ENCODE results near the gene TMEM260. TPM values are rescaled to one million over a fixed set of nuclear protein-coding genes. Genes with fewer than 3 reads are reported as not detected.

The TMEM260 gene
- polyA plus RNA-seq, 3 donors = 7.5 to 8.8 (median 8.3) TPM

DNA sequence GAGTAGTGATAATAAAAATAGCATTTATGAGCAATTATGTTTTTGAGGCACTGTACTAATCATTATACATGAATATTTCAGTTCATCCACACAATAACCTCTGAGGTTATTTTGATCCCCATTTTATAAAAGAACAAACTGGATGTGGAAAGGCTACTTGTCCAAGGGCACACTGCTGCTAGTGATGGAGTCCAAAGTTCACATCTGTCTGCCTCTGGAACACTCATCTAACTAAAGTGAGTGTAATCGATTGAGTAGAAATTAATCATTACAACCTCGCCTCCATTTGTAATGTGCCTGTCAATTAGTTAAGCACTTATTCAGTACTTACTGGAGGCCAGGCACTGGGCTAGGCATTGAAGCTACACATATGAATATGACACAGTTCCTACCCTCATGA is 55.4 kb downstream of the TMEM260 start:
- no peak overlapping the region for H3K4me2 ChIP-seq (replicated peaks; ENCODE audit: extremely low read depth, low read length, poor library complexity, severe bottlenecking)
- no peaks in the 10 kb centered on the region for H4K20me1 ChIP-seq (ENCODE audit: insufficient read depth, low read length)
- H3K36me3 Mint-ChIP-seq = peaks cover 89 to 96% of the 10 kb centered on the region in 2 donors
- TF ChIP-seq CTCF (IDR thresholded peaks at IDR 0.05) = no peak
- no peak overlapping the region for H3K9ac ChIP-seq (ENCODE audit: insufficient read depth, low read length, poor library complexity, severe bottlenecking)
- H3K27ac Mint-ChIP-seq = no peak overlapping the region
- H3K4me1 Mint-ChIP-seq = no peaks in the 10 kb centered on the region
- DNase-seq = no peak
- no peak overlapping the region for H3K27ac ChIP-seq (ENCODE audit: low read depth in 1 of 2, low read length in 2 of 2)
- peaks cover 89 to 100% of the 10 kb centered on the region in 2 donors for H3K36me3 ChIP-seq (replicated peaks in 1 of 2; ENCODE audit: control insufficient read depth in 1 of 2, insufficient read depth in 2 of 2, low read length in 2 of 2)
- no CpG with 5 or more reads among the region's 2 CpGs for WGBS (ENCODE audit: insufficient coverage)
- no peaks in the 10 kb centered on the region for H3K27me3 ChIP-seq (ENCODE audit: control insufficient read depth in 2 of 2, insufficient read depth in 2 of 2, low read length in 2 of 2)
- H3K4me1 ChIP-seq (ENCODE audit: control insufficient read depth in 1 of 2, insufficient read depth in 2 of 2, low read length in 2 of 2) = no peaks in the 10 kb centered on the region
- intact Hi-C loops (cut with micrococcal nuclease) = no loop called here
- no peak overlapping the region for H3K4me3 Mint-ChIP-seq
- no peaks in the 10 kb centered on the region for H3K79me2 ChIP-seq (ENCODE audit: insufficient read depth, low read length)
- H3K27me3 Mint-ChIP-seq (ENCODE audit: low read depth in 3 of 3) = peaks cover 0 to 2% (median 0%) of the 10 kb centered on the region in 3 donors
- no peak overlapping the region for H3K4me3 ChIP-seq (replicated peaks in 1 of 3; ENCODE audit: low read depth in 2 of 3, low read length in 3 of 3)
- H3K9me3 ChIP-seq (replicated peaks in 1 of 2; ENCODE audit: control insufficient read depth in 1 of 2, insufficient read depth in 1 of 2, low read length in 2 of 2) = peaks cover 3 to 28% of the 10 kb centered on the region in 2 donors
- H2AFZ ChIP-seq (ENCODE audit: insufficient read depth, low read depth, low read length, poor library complexity, severe bottlenecking) = no peak overlapping the region
- H3K9me3 Mint-ChIP-seq = peaks cover 15 to 29% (median 25%) of the 10 kb centered on the region in 7 donors

DNA sequence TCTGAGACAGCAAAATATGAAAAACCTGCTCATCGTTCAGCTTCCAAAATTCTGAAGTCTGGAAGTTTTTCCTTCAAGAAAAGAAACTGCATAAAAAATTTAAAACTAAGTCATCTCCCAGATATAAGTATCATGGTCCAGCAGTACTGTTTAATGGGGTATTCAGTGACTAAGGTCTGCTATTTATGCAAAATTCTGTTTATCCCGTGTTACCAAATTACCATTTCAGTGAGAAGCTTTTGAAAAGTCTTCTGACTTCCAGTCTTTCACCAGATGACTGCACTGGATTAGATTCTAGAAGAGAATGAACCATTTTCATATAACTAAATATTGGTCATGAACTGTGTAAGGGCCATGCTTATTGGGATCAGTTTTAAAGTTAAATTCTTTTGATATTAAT is 67.9 kb downstream of the TMEM260 start:
- peaks cover 11 to 37% of the 10 kb centered on the region in 2 donors for H3K36me3 ChIP-seq (replicated peaks in 1 of 2; ENCODE audit: control insufficient read depth in 1 of 2, insufficient read depth in 2 of 2, low read length in 2 of 2)
- H3K9me3 ChIP-seq (replicated peaks in 1 of 2; ENCODE audit: control insufficient read depth in 1 of 2, insufficient read depth in 1 of 2, low read length in 2 of 2) = no peaks in the 10 kb centered on the region
- intact Hi-C loops (cut with micrococcal nuclease) = no loop called here
- no peak overlapping the region for H3K9ac ChIP-seq (ENCODE audit: insufficient read depth, low read length, poor library complexity, severe bottlenecking)
- no peak overlapping the region for H3K4me2 ChIP-seq (replicated peaks; ENCODE audit: extremely low read depth, low read length, poor library complexity, severe bottlenecking)
- H3K27ac ChIP-seq (ENCODE audit: low read depth in 1 of 2, low read length in 2 of 2) = no peak overlapping the region
- Mint-ChIP-seq H3K36me3 (peaks cover 39 to 51% of the 10 kb centered on the region in 2 donors), H3K4me1 (no peaks in the 10 kb centered on the region), H3K27me3 (ENCODE audit: low read depth in 3 of 3) (no peaks in the 10 kb centered on the region), H3K4me3 (no peak overlapping the region), H3K27ac (no peak overlapping the region), H3K9me3 (peaks cover 0 to 4% (median 1%) of the 10 kb centered on the region in 7 donors)
- no peak for DNase-seq
- H2AFZ ChIP-seq (ENCODE audit: insufficient read depth, low read depth, low read length, poor library complexity, severe bottlenecking) = no peak overlapping the region
- H4K20me1 ChIP-seq (ENCODE audit: insufficient read depth, low read length) = no peaks in the 10 kb centered on the region
- H3K4me1 ChIP-seq (ENCODE audit: control insufficient read depth in 1 of 2, insufficient read depth in 2 of 2, low read length in 2 of 2) = no peaks in the 10 kb centered on the region
- WGBS (ENCODE audit: insufficient coverage) = no CpG with 5 or more reads among the region's 2 CpGs
- no peak for TF ChIP-seq CTCF (IDR thresholded peaks at IDR 0.05)
- no peaks in the 10 kb centered on the region for H3K79me2 ChIP-seq (ENCODE audit: insufficient read depth, low read length)
- no peaks in the 10 kb centered on the region for H3K27me3 ChIP-seq (ENCODE audit: control insufficient read depth in 2 of 2, insufficient read depth in 2 of 2, low read length in 2 of 2)
- H3K4me3 ChIP-seq (replicated peaks in 1 of 3; ENCODE audit: low read depth in 2 of 3, low read length in 3 of 3) = no peak overlapping the region

All from CD14-positive monocyte (primary cell).